Thyroid gland (tissue), 4 donors: ENCODE results near the gene SPOP. TPM values are rescaled to one million over a fixed set of nuclear protein-coding genes. Genes with fewer than 3 reads are reported as not detected.

Experiments used
- DNase-seq, 2 donors: peaks; one replicate each; pipeline ENCODE4 v3.0.0-alpha.2; 2019
- H3K27ac ChIP-seq, 3 donors: fragments of 200-600 bp; sonication (generic); 1 replicate in 2 of 3; 2 replicates in 1 of 3; pipeline ENCODE4 v1.5.1; 2016 to 2019; ENCODE audit warnings: mild to moderate bottlenecking in 1 of 3, moderate library complexity in 1 of 3
- H3K27me3 ChIP-seq: fragments of 200-600 bp; sonication (generic); one replicate; pipeline ENCODE4 v1.5.1; 2019
- H3K36me3 ChIP-seq, 2 donors: fragments of 200-600 bp; sonication (generic); one replicate each; pipeline ENCODE4 v1.5.1; 2016 to 2019
- H3K4me1 ChIP-seq, 2 donors: fragments of 200-600 bp; sonication (generic); one replicate each; pipeline ENCODE4 v1.5.1; 2017 to 2019
- H3K4me3 ChIP-seq, 3 donors: fragments of 200-600 bp; sonication (generic); replicated peaks in 1 of 3; 1 replicate in 2 of 3; 2 replicates in 1 of 3; pipeline ENCODE4 v1.5.1; 2016; ENCODE audit warnings: mild to moderate bottlenecking in 1 of 3
- H3K9me3 ChIP-seq: fragments of 200-600 bp; sonication (generic); one replicate; pipeline ENCODE4 v1.5.1; 2017
- CTCF ChIP-seq, 6 experiments: fragments of 200-600 bp in 3 of 6; fragments of 450-650 bp in 3 of 6; sonication (generic) in 3 of 6; IDR thresholded peaks; one replicate each; pipeline ENCODE4 v1.5.1; 2016 to 2019; ENCODE audit warnings: antibody characterized with exemption in 6 of 6, mild to moderate bottlenecking in 2 of 6, inconsistent platforms in 1 of 6, moderate library complexity in 1 of 6
- POLR2A ChIP-seq, 2 donors: fragments of 450-650 bp; IDR thresholded peaks; one replicate each; pipeline ENCODE4 v1.6.1; 2017; ENCODE audit warnings: antibody characterized with exemption in 2 of 2, mild to moderate bottlenecking in 2 of 2, moderate library complexity in 1 of 2
- WGBS, 2 donors: methylation state at CpG; one replicate each; pipeline ENCODE4 v1.1.5; 2017; 5-methylcytosine and 5-hydroxymethylcytosine counted together
- intact Hi-C: fragments of 100-400 bp; cut with DNase I; formaldehyde crosslinking; loops from one replicate; pipeline ENCODE4 v1.15.1; 2023
- total RNA-seq, 4 donors: library from RNA; depleted of rRNA; stranded (reverse); fragments of >200 nt; gene quantifications; one replicate each; pipeline ENCODE4 v1.2.3, GENCODE V29; 2016

SPOP gene
- total RNA-seq, 4 donors from 2014 or later = 78.5 to 86.4 (median 81.6) TPM

GRCh38 chr17:49645654-49646053 lies 32.2 kb downstream of the SPOP start:
- no peak for TF ChIP-seq CTCF (IDR thresholded peaks at IDR 0.05)
- no peak for TF ChIP-seq POLR2A (IDR thresholded peaks at IDR 0.05)
- no peak overlapping the region for H3K4me3 ChIP-seq
- no peaks in the 10 kb centered on the region for H3K27me3 ChIP-seq
- WGBS, 2 donors = 23 to 38% methylated on average over 1 of the region's 1 CpG
- intact Hi-C loops = no loop called here
- peaks cover 46 to 65% of the 10 kb centered on the region in 2 donors for H3K4me1 ChIP-seq
- no peak for DNase-seq
- no peaks in the 10 kb centered on the region for H3K9me3 ChIP-seq
- no peaks in the 10 kb centered on the region for H3K36me3 ChIP-seq
- peak overlapping the region; percentile 43 to 87 (median 50) for H3K27ac ChIP-seq

GRCh38 chr17:49640556-49640955 lies 37.3 kb downstream of the SPOP start:
- no peak overlapping the region for H3K27ac ChIP-seq
- H3K27me3 ChIP-seq = no peaks in the 10 kb centered on the region
- H3K4me1 ChIP-seq = peaks cover 29 to 51% of the 10 kb centered on the region in 2 donors
- WGBS, 2 donors = 82 to 91% methylated on average over 3 of the region's 3 CpGs
- intact Hi-C loops = no loop called here
- H3K9me3 ChIP-seq = no peaks in the 10 kb centered on the region
- no peak overlapping the region for H3K4me3 ChIP-seq
- TF ChIP-seq POLR2A (IDR thresholded peaks at IDR 0.05) (no peak), CTCF (IDR thresholded peaks at IDR 0.05) (no peak)
- no peaks in the 10 kb centered on the region for H3K36me3 ChIP-seq
- no peak for DNase-seq

- TF ChIP-seq POLR2A (IDR thresholded peaks at IDR 0.05) = no peak
- TF ChIP-seq CTCF (IDR thresholded peaks at IDR 0.05) = no peak
- intact Hi-C loops = no loop called here
- Histone ChIP-seq H3K27me3 (no peaks in the 10 kb centered on the region), H3K36me3 (no peaks in the 10 kb centered on the region), H3K4me3 (no peak overlapping the region), H3K9me3 (no peaks in the 10 kb centered on the region), H3K27ac (no peak overlapping the region), H3K4me1 (peaks cover 36 to 56% of the 10 kb centered on the region in 2 donors)
- DNase-seq = no peak
- 90 to 91% methylated on average over 5 of the region's 5 CpGs for WGBS, 2 donors
These were observed 39.1 kb downstream of the SPOP start for GRCh38 chr17:49638818-49639217.

GRCh38 chr17:49637739-49638138 lies 40.2 kb downstream of the SPOP start:
- Histone ChIP-seq H3K27ac (no peak overlapping the region), H3K4me1 (peaks cover 32 to 58% of the 10 kb centered on the region in 2 donors), H3K9me3 (no peaks in the 10 kb centered on the region), H3K27me3 (no peaks in the 10 kb centered on the region), H3K36me3 (no peaks in the 10 kb centered on the region), H3K4me3 (no peak overlapping the region)
- 95 to 100% methylated on average over 1 of the region's 1 CpG for WGBS, 2 donors
- intact Hi-C loops = no loop called here
- TF ChIP-seq POLR2A (IDR thresholded peaks at IDR 0.05) (no peak), CTCF (IDR thresholded peaks at IDR 0.05) (no peak)
- DNase-seq = no peak

GRCh38 chr17:49637050-49637449 lies 40.8 kb downstream of the SPOP start:
- H3K4me3 ChIP-seq = no peak overlapping the region
- DNase-seq = no peak
- H3K36me3 ChIP-seq = no peaks in the 10 kb centered on the region
- intact Hi-C loops = no loop called here
- no peak overlapping the region for H3K27ac ChIP-seq
- TF ChIP-seq POLR2A (IDR thresholded peaks at IDR 0.05) = no peak
- TF ChIP-seq CTCF (IDR thresholded peaks at IDR 0.05) = no peak
- H3K9me3 ChIP-seq = no peaks in the 10 kb centered on the region
- WGBS, 2 donors = 86 to 89% methylated on average over 7 of the region's 7 CpGs
- no peaks in the 10 kb centered on the region for H3K27me3 ChIP-seq
- H3K4me1 ChIP-seq = peaks cover 25 to 56% of the 10 kb centered on the region in 2 donors
